Duodenal mucosa (tissue), 2 donors: Measurements from ENCODE around the gene JPT2.

ENCODE experiments used
- H3K27ac ChIP-seq: one replicate; pipeline ENCODE4 v1.7.0; 2013; ENCODE audit warnings: low read depth, low read length
- H3K27me3 ChIP-seq, 2 donors: one replicate each; pipeline ENCODE4 v1.7.0; 2013; ENCODE audit warnings: low read length in 2 of 2, control low read depth in 1 of 2; ENCODE audit not compliant: insufficient read depth in 2 of 2, control insufficient read depth in 1 of 2
- H3K36me3 ChIP-seq, 2 donors: one replicate each; pipeline ENCODE4 v1.7.0; 2013; ENCODE audit warnings: low read length in 2 of 2, control low read depth in 1 of 2; ENCODE audit not compliant: insufficient read depth in 2 of 2, control insufficient read depth in 1 of 2
- H3K4me1 ChIP-seq, 2 donors: one replicate each; pipeline ENCODE4 v1.7.0; 2013; ENCODE audit warnings: low read length in 2 of 2, control low read depth in 1 of 2; ENCODE audit not compliant: insufficient read depth in 2 of 2, control insufficient read depth in 1 of 2
- H3K4me3 ChIP-seq, 2 donors: one replicate each; pipeline ENCODE4 v1.7.0; 2013; ENCODE audit warnings: low read length in 2 of 2, low read depth in 1 of 2
- H3K9ac ChIP-seq, 2 donors: one replicate each; pipeline ENCODE4 v1.7.0; 2013; ENCODE audit warnings: low read length in 2 of 2, low read depth in 1 of 2
- H3K9me3 ChIP-seq, 2 donors: one replicate each; pipeline ENCODE4 v1.7.0; 2013; ENCODE audit warnings: low read length in 2 of 2, control low read depth in 1 of 2; ENCODE audit not compliant: control insufficient read depth in 1 of 2

The JPT2 gene

DNA sequence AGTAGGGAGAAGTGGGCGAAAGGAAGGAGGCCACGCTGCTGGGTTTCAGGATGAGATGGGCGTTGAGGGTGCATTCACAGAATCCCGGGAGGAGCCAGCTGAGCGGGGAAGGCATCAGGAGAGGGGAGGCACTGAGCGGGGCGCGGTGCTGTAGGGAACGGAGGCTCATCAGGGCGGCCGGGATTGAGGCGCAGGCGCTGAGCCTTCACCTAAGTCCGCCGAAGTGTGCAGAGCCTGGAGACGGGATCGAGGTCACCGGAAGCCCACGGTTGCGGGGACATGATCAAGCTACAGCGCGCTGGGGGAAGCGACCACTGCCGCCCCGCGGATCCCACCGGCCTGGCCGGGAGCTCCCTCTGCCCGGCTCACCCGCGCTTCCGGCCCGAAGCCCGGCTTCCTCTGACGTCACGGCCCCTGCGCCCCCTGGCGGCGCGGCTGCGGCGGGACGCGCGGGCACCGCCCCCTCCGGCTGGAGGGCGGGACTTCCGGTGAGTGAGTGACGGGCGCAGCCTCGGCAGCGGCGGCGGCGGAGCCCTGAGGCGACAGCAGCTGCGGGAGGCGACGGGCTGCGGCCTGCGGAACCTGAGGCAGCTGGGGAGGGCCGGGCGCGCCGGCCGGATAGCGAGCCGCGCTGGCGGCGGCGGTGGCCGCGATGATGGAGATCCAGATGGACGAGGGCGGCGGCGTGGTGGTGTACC is 27.8 kb downstream of the JPT2 start, which contains the start of gene MAPK8IP3:
MAPK8IP3 (plus strand) TSS at position 508 of the 698 bp plus-strand sequence; CDS start at position 653, 145 bp downstream.
- H3K9ac ChIP-seq: peak within 1 kb of the TSS; percentile 92 to 97
- H3K9me3 ChIP-seq: no peaks in the 10 kb centered on the region
- H3K4me1 ChIP-seq: peaks cover 21 to 23% of the 10 kb centered on the region in 2 donors
- peak within 1 kb of the TSS; percentile 93 to 99 for H3K4me3 ChIP-seq
- no peaks in the 10 kb centered on the region for H3K27me3 ChIP-seq
- peaks cover 0 to 16% of the 10 kb centered on the region in 2 donors for H3K36me3 ChIP-seq
- peak within 1 kb of the TSS; percentile 80 for H3K27ac ChIP-seq

DNA sequence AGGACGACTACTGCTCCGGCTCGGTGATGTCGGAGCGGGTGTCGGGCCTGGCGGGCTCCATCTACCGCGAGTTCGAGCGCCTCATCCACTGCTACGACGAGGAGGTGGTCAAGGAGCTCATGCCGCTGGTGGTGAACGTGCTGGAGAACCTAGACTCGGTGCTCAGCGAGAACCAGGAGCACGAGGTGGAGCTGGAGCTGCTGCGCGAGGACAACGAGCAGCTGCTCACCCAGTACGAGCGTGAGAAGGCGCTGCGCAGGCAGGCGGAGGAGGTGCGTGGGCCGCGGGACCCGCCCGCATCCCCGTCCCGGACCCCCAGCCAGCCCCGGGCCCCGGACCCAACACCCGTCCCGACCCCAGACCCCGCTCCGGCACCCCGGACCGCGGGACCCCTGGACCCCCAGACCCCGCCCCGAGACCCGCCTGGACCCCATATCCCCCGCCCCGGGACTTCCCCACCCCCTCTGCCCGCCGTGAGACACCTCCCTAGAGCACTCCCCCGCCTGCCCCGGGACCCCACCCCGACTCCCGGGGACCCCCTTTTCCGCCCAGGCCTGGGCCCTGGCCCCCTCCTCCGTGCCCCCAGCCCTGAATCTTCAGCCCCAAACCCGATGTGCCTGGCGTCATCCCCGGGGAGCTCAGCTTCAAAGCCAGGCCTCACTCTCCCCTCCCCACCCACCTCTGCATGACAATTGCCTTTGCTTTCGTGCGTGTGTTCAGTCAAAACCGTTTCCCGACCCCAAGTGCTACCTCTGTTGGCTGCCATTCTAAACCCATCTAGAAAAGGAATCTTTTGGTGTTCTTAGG is 28.5 kb downstream of the JPT2 start:
- Histone ChIP-seq H3K27ac (no peak overlapping the region), H3K9me3 (no peaks in the 10 kb centered on the region), H3K36me3 (peaks cover 0 to 11% of the 10 kb centered on the region in 2 donors), H3K4me1 (peaks cover 21 to 23% of the 10 kb centered on the region in 2 donors), H3K27me3 (no peaks in the 10 kb centered on the region), H3K9ac (peak overlapping the region; percentile 92 to 97), H3K4me3 (peak overlapping the region; percentile 93 to 99)

DNA sequence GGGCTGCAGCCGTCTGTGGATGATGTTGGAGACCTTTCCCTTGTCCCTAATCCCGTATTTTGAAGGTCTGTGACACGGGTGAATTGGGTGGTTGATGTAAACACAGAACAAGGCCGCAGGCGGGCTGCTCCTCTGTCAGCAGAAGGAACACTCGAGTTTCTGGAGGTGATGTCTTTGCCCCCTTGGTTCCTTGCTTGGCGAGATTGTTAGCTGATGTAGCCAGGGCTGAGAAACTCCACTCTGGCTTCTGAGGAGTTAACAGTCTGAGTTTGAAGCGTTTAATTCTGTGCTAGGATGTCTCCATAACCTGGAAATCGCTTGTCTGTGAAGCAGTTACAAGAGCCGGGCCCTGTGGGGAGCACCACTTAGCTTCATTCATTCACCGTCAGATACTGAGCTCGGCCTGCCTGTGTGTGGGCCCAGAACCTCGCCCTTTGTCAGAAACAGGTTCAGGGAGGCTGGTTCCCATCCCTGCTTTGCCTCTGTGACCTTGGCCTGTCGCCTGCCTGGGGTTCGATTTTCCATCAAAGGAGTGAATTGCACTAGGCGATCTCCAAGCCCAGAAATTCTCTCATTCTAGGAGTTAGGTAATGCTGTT is 29.2 kb downstream of the JPT2 start:
- peaks cover 21 to 23% of the 10 kb centered on the region in 2 donors for H3K4me1 ChIP-seq
- H3K9me3 ChIP-seq: no peaks in the 10 kb centered on the region
- peaks cover 0 to 4% of the 10 kb centered on the region in 2 donors for H3K36me3 ChIP-seq
- peak overlapping the region; percentile 56 to 82 for H3K4me3 ChIP-seq
- H3K27ac ChIP-seq: no peak overlapping the region
- peak overlapping the region; percentile 32 to 70 for H3K9ac ChIP-seq
- H3K27me3 ChIP-seq: no peaks in the 10 kb centered on the region

DNA sequence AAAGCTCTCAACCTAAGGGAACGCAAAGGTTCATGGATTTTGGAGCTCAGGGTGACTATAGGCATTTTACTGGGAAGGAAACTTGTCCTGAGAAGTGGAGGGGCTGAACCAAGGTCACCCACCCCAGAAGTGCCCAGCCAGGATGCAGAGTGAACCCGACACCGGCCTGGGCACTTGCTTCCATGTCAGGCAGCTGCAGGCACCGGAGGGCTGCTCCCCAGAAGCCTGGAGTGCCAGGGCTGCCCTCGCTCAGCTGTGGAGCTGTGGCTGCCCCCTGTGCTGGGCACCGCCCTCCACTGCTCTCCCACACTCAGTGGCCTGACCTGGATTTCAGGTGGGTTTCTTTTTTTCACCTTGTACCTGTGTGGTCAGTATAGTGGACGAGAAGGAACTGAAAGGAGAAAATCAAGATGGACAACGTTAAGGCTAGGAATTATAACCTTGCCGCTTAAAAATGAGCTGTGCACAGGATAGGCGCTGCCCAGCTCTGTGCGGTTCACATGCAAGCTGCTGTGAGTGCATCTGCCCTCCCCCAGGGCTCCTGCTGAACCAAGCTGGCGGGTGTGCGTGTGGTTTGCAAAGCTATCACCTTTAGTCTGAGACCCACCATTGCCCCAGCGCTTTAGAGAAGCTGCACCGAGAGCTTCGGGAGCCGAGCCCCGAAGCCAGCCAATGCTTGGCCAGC is 30.1 kb downstream of the JPT2 start:
- H3K27me3 ChIP-seq: no peaks in the 10 kb centered on the region
- peak overlapping the region in 1 of 2 donors; percentile 70 for H3K9ac ChIP-seq
- no peak overlapping the region for H3K27ac ChIP-seq
- peaks cover 21 to 23% of the 10 kb centered on the region in 2 donors for H3K4me1 ChIP-seq
- H3K4me3 ChIP-seq: peak overlapping the region in 1 of 2 donors; percentile 82
- no peaks in the 10 kb centered on the region for H3K36me3 ChIP-seq
- no peaks in the 10 kb centered on the region for H3K9me3 ChIP-seq

DNA sequence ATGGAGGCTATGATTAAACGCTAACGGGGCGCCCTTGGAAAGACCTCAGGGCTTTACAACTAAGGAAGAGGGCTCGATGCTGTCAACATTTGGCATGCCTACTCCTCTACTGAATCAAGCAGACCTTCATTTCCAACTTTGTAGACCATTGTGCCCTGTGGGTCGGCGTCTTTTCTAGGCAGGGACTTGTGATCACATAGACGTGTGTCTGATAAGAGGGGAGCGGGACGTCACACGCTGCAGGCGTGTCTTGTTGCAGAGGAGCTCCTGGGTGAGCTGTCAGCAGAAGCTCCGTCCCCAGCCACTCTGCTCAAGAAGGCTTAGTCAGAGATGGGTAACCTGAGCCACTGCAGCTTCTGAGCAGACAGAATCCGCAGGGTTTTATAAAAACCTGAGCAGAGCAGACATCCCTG is 30.7 kb downstream of the JPT2 start:
- Histone ChIP-seq H3K36me3 (no peaks in the 10 kb centered on the region), H3K4me1 (peaks cover 21 to 23% of the 10 kb centered on the region in 2 donors), H3K9me3 (no peaks in the 10 kb centered on the region), H3K4me3 (no peak overlapping the region), H3K9ac (no peak overlapping the region), H3K27me3 (no peaks in the 10 kb centered on the region), H3K27ac (no peak overlapping the region)

DNA sequence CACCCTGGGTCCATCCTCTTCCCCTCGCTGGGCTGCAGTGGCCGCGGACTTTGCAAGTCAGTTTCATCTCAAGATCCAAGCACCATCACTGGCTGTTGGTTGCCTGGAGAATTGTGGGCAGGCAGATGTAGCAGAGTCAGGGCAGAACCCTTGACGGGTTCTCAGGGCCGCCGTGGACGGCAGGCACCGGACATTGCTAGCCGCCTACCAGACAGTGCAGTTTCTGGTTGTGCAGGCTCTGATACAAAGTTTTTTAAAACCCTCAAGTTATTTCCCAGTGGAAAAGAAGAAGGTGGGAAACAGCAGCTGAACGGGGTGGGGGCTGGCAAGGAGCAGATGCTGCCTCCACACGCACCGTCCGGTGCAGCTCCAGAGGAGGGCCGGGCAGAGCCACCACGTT is 31.3 kb downstream of the JPT2 start:
- no peaks in the 10 kb centered on the region for H3K36me3 ChIP-seq
- H3K27ac ChIP-seq: no peak overlapping the region
- peaks cover 21 to 23% of the 10 kb centered on the region in 2 donors for H3K4me1 ChIP-seq

DNA sequence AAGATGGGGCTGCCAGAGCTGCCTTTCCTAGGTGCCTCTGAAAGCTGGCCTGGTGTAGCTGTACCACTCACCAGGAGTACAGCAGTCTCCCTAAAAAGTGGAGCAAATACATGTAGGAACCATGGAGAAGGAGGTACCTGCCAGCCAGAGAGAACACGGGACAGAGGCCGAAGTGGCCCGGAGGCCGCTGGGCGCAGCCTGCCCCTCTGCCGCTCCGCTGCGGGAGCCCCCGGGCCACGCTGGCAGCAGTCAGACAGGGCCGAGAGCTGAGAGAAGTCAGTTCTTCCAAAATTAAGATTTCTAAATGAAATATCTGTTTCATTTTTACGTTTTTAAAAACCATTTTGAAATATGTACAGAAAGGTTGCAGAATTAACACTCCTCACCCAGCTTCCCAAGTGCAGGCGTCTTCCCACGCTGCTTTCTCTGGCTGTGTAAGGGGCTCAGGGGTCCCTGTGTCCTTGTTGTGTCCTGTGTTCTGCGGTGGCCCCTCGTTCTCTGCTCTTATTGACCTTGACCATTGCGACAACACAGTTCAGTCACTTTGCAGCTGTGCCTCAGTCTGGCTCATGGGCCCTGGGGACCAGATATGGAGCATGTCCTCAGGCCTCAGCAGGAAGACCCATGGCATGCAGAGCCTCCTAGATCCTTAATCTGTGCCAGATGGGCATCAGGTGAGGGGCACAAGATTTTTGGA is 32.9 kb downstream of the JPT2 start:
- H3K27ac ChIP-seq: no peak overlapping the region
- no peaks in the 10 kb centered on the region for H3K27me3 ChIP-seq
- peaks cover 18 to 21% of the 10 kb centered on the region in 2 donors for H3K4me1 ChIP-seq

More for the DNA sequence above, 31.3 kb downstream of the JPT2 start:
- H3K4me3 ChIP-seq: no peak overlapping the region
- no peaks in the 10 kb centered on the region for H3K27me3 ChIP-seq
- H3K9ac ChIP-seq: no peak overlapping the region
- no peaks in the 10 kb centered on the region for H3K9me3 ChIP-seq

DNA sequence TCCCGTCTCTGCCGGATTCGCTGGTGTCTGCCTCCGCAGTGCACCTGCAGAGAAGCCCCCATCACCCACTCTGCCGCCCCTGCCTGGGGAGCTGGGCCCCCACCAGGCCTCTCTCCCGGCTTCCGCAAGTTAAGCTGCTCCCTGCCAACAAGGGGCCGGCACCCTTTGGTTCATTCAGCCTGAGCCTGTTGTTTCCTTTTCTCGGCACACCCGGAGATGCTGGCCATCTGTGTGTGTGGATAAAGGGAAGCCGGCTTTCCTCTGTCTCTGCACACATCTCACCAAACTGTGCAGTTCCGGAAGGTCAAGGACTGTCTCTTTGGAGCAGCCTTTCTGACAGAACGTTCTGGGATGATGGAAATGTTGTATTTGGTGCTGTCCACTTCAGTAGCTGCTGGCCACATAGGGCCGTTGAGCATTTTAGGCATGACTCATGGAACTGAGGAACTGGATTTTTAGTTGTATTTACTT is 34.7 kb downstream of the JPT2 start:
- Histone ChIP-seq H3K9me3 (no peaks in the 10 kb centered on the region), H3K36me3 (no peaks in the 10 kb centered on the region), H3K27me3 (no peaks in the 10 kb centered on the region), H3K9ac (no peak overlapping the region), H3K27ac (no peak overlapping the region), H3K4me1 (peaks cover 8 to 11% of the 10 kb centered on the region in 2 donors), H3K4me3 (no peak overlapping the region)

More for the DNA sequence above, 32.9 kb downstream of the JPT2 start:
- H3K4me3 ChIP-seq: no peak overlapping the region
- no peak overlapping the region for H3K9ac ChIP-seq
- H3K9me3 ChIP-seq: no peaks in the 10 kb centered on the region
- H3K36me3 ChIP-seq: no peaks in the 10 kb centered on the region

DNA sequence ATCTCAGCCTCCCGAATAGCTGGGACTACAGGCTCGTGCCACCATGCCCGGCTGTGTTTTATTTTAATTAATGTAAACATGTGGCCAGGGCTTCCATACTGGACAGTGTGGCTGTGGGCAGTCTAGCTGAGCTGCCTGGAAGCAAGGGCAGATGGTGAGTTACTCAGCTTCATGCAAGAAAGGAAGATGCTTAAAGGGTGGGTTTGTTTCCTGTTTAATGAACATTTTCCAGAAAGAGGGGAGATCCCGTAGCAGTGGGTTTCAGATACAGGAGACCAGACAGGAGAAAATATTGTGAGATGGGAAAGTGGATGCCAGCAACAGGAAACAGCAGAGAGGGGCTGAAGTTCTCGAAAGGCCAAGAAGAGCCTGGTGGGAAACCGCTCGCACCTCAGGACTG is 35.3 kb downstream of the JPT2 start:
- Histone ChIP-seq H3K27ac (no peak overlapping the region), H3K4me1 (peaks cover 3 to 6% of the 10 kb centered on the region in 2 donors)

More for the DNA sequence above, 35.3 kb downstream of the JPT2 start:
- Histone ChIP-seq H3K36me3 (no peaks in the 10 kb centered on the region), H3K9ac (no peak overlapping the region), H3K27me3 (no peaks in the 10 kb centered on the region), H3K4me3 (no peak overlapping the region), H3K9me3 (no peaks in the 10 kb centered on the region)
